SKM-1 (cell line): ENCODE data around the gene RTN4.
A peak's percentile ranks its signal among the peaks of the same experiment; 100 is the strongest.
"Not testable (repeated sequence)": the region's sequence is repeated elsewhere in the genome, so short reads cannot be mapped to it uniquely, and the experiment has no call there.

ENCODE experiments used
- DNase-seq: peaks from one replicate; lab custom pipeline; 2025; ENCODE audit not compliant: unreplicated experiment; lab: John Stamatoyannopoulos, UW

The RTN4 gene

DNA sequence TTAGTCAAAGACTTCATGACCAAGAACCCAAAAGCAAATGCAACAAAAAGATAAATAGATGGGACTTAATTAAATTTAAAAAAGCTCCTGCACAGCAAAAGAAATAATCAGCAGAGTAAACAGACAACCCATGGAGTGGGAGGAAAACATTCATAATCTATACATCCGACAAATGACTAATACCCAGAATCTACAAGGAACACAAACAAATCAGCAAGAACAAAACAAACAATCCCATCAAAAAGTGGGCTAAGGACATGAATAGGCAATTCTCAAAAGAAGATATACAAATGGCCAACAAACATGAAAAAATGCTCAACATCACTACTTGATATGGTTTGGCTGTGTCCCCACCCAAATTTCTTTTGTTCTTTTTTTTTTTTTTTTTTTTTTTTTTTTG, 25.8 kb upstream of the RTN4 start:
- not testable (repeated sequence) for DNase-seq

DNA sequence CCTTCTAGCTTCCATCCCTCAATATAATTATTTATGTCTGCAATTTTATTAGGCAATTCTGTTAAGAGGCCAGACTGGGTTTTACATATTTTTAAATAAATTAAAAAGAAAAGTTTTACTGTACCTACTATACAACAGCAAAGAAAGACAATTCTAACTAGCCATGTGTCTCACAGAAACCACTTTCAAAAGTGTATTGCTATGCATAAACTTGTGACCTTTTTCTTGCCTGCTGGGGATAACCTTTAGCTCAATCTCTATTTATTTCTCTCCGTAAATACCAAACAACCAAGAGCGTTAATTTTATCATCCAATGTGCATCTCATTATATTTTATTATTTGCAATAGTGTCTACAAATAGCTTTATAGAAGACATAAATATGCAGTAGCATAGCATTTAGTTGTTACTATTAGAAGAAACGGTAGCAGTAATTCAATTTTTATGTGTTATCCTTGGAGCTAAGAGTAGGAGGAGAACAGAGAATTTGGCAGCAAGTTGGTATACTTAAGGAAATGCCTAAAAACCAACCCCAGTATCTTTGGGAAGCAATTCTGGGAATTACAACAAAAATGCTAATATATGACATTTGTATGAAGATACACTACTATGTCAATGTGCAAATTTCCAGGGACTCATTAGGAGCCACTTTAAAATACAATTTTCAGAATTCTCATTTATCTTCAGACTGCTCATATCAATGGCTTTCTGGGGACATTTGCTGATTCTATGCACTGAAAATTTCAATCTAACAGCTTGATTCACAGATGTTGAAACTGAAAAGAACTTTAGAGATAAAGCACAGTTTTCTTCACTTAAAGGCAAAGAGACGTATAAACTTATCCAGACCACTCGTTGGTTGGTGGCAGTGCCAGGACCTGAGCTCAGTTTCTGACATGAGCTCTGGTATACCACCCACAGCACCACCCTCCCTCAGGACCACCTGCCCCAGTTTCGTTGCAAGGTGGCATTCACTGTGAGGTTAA, 23.0 kb upstream of the RTN4 start:
- no peak for DNase-seq

DNA sequence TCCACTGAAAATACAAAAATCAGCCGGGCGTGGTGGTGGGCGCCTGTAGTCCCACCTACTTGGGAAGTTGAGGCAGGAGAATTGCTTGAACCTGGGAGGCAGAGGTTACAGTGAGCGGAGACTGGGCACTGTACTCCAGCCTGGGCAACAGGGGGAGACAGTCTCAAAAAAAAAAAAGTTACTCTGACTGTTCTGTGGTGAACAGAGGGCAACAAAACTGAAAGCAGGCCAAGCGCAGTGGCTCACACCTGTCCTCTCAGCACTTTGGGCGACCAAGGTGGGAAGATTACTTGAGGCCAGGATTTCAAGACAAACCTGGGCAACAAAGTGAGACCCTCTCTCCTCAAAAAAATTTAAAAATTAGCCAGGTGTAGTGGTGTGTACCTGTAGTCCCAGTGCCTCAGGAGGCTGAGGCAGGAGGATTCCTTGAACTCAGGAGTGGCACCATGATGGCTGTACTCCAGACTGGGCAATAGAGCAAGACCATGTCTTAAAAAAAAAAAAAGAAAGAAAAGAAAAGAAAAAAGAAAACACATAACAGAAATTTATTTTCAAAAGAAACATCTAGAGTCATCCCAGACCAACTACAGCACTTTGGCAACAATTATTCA, 13.6 kb upstream of the RTN4 start:
- no peak for DNase-seq

DNA sequence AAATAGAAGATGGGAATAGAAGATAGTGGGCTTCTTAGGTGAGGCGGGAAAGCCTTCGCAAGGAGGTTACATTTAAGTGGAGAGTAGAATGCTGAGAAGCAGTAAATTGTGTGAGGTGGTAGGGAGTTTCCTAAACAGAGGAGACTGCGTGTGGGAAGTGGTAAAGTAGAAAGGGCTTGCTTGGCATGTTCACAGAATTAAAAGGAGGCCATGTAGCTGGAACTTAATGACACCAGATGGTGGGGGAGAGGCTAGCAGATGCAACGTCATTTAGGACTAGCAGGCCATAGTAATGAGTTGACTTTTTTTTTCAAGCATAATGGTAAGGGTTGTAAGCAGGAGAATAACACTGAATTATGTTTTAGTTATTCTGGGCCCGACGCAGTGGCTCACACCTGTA, 13.0 kb upstream of the RTN4 start:
- DNase-seq = no peak

DNA sequence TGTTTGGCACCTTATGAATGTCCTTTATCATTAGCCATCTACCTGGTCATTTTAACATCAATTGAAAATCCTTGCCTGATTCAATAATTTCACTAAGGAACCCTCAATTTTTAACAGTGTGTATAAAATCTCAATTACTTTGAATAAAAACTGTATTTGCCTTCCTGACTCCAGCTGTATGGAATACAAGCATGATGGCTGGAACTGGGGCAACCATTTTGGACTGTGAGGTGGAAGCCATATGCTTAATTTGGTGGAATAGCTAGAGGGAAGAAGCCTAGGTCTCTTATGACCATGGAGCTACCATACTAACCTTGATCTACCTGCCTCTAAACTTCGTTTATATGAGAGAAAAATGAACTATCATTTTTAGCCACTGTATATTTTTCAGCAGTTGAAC, 12.5 kb upstream of the RTN4 start:
- no peak for DNase-seq

DNA sequence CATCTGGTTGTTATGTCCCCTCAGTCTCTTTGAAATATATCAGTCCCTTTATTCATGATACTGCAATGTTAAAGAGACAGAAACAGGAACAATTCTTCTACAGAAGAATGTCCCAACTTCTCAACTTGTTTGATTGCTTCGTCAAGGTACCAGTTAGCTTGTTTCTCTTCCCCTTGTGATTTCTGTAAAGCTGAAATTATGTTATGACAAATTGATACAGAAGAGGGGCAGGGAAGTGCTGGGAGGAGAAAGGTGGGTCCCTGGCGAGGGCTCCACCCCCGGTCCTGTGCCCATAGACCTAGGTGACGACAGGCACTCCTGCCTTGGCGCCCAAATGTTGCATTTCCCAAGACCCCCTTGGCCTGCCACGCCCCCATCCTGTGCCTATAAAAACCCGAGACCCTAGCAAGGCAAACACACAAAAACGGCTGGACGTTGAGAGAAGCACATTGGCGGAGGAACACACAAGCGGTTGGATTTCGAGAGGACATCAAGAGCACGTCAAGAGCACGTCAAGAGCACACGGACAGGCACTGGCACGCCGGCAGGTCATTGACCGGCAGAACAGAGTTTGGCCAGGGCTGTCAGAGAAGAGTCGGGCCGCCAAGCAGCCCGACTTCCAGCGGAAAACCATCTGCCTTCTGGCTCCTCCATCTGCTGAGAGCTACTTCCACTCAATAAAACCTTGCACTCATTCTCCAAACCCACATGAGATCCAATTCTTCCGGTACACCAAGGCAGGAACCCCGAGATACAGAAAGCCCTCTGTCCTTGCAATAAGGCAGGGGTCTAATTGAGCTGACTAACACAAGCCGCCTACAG, 11.5 kb upstream of the RTN4 start:
- no peak for DNase-seq

DNA sequence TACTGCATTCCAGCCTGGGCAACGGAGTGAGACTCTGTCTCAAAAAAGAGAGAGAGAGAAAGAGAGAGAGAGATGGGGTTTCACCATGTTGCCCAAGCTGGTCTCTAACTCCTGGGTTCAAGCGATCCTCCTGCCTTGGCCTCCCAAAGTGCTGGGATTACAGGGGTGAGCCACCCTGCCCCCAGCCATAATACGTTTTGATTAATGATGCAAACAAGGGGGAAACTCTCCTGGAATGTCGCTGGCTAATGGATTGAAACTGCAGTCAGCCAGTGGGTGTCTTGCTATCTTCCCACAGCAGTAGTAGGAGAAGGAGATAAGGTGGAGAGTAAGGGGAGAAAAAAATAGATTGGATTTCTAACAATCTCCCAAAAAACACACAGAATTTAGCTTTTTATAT, 9.5 kb upstream of the RTN4 start:
- DNase-seq = no peak

DNA sequence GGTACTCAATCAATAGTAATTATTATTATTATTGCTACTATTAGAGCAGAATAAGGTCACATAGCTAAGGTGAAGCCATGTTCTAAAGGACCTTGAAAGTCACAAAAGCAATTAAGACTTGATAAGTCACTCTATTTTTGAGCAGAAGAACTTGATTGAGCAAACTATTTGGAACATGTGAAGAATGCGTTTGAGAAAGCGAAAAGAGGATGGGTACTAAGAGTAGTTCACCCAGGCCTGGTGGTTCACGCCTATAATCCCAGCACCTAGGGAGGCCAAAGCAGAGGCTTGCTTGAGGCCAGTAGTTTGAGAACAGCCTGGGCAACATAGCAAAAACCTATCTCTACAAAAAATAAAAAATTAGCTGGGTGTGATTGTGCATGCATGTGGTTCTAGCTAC, 7.2 kb upstream of the RTN4 start:
- no peak for DNase-seq

DNA sequence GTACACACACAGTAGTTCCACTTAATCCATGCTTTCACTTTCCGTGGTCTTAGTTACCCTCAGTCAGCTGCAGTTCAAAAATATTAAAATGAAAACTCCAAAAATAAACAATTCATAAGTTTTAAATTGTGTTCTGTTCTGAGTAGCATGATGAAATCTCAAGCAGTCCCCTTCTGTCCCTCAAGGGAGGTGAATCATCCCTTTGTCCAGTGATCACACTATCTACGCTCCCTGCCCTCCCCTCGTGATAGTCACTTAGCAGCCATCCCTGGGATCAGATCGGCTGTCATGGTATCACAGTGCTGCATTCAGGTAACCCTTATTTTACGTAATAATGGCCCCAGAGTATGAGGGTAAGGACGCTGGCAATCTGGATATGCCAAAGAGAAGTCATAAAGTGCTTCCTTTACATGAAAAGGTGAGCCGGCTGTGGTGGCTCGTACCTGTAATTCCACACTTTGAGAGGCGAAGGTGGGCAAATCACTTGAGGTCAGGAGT, 5.8 kb upstream of the RTN4 start:
- DNase-seq = no peak

DNA sequence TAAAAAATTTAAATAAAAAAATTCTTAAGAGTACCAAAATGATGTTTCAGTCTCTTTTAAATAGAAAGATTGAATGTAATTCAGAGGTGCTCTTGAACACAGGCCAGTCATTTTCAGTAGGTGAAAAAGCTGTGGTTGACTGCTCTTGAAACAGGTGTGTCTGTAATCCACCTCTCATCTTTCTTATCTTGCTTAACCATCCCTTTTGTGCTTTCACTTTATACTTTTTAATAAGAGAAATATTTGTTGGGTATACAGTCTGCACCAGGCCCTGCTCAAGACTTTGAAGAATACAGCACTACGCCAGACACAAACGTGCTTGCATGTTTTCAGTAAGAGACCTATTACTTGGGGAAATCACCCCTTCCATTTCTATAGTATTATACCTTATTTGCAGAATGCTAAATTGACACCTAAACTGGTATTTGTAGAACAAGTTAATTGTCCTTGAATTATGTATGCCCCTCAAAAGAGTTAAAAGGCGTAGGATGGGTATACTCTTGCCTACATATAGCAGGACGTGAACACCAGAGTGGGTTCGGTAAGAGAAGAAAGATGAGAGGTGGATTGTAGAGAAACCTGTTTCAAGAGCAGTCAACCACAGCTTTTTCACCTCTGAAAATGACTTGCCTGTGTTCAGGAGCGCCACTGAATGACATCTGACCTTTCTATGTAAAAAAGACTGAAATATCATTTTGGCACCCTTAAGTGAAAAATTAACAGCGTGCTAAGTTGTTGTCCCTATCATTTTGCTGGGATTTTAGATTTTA, 4.0 kb upstream of the RTN4 start:
- DNase-seq = no peak

DNA sequence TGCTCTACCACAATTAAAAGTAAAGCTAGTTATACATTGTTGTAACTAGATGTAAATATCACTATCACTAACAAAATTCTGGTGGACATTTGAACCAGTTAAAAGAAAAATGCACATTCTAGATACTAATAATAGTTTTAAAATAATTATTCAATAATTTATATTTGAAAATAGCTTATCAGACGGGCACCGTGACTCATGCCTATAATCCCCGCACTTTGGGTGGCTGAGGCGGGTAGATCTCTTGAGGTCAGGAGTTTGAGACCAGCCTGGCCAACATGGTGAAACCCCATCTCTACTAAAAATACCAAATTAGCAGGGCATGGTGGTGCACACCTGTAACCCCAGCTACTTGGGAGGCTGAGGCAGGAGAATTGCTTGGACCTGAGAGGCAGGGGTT, 3.0 kb upstream of the RTN4 start:
- not testable (repeated sequence) for DNase-seq

DNA sequence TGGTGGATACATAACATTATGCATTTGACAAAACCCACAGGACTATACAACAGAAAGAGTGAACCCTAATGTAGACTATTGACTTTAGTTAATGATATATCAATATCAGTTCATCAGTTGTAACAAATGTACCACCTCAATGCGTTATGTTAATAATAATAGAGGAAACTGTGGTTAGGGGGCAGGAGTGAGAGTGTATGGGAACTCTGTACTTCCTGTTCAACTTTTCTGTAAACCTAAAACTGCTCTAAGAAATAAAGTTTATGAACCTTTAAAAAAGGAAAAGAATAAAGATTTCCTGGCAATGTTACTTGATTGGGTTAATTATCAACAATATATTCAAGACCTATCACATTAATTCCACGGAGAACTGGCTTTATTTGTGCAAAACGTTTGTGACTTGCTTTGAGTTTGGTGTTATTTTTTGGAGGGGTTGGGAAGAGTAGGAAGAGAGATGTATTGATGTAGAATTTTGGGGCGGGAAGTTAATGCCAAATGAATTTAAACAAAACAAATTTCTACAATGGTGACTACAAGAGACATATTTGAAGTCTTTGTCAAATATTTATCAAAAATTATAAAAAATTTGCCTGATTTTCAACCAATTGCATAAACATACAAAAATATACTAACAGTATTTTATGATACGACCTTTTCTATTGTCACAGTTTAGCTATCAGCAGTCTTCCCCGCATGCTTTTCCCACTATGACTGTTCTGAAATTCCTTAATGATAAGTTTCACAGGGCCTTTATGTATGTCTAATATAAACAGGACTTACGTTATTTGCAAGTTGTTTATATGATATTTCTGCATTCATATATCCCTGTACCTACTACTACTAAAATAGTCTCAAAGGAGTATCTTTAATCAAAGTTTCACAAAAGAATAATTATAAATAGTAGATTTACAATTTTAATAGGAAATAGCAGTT, 2.1 kb upstream of the RTN4 start:
- no peak for DNase-seq

DNA sequence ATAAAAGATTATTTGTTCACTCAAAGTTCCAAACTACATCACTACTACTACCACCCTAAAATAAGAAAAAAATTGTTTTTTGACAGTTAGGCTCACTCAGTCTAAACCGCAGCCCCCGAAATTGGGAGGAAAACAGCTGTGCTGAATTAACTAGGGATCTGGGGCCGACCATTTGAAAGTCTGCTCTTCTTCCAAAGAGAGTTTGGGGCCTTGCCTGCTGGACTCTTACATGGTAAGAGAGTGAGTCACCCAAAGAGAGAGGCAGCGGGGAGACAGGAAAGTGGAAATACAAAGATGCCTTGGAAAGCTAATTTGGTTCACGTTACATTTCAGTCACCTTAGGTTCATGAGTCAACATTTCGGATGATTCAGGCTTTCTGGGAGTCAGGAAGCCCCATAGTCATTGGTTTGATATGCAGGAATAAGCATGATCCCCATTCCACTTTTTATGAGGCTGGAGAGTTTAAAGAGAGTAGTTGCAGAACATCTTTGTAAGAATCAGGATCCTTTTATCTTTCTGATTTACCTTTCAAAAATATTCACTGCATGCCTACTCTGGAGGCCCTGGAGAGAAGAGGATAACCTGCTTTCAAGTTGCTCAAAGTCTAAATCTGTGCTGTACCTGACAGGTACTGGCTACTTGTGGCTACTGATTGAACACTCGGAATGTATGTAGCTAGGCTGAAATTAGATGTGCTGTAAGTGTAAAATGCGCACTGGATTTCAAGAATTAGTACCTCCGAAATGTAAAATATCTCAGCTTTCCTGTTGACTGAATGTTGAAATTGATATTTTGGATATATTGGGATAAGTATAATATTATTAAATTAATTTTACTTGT, 995 bp upstream of the RTN4 start:
- DNase-seq = peak; percentile 19

DNA sequence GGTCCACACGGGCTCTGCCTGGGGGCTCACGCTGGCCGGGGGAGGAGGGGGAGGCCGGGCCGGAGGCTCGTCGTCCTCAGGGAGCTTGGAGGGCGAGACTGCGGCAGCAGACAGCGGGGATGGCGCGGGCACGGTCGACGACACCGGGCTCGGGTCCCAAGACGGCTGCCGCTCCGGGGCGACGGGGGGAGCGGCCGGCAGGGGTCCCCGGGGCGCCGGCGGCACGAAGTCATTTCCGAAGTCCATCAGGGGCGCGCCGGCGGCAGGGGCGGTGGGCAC, 491 bp downstream of the RTN4 start:
- DNase-seq = no peak

DNA sequence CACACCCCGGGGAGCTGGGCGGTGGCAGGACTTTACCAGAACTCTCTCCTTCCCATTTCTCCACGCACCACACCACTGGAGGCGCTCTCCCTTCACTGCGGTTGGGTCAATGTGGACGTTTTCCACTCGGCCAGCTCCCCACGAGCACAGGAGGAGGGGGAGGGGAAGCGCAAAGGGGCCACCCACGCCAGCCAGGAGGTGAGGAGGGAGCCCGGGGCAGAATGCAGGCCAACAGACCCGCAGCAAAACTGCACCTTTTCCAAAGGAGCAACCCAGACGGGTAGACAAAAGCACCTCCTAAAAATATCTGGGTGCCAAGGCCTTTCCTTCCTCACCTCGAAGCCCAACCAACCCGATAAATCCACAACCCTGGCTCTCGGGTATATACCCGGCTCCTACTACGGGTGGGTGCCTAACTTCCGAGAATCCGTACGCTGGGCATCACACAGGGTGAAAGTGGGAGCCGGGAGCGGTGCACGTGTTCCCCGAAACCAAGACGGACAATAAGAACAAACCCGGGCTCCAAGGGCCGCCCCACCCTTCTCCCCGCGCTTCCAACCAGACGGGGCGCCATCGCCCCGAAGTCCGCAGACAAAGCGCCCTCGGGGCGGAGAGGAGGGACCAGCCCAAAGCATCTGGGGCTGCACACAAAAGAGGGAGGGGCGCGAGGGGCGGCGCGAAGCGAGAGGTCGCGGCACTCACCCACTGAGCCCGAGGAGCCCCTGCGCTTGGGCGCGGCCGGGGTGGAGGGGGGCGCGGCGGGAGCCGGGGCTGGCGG, 1.0 kb downstream of the RTN4 start:
- peak; percentile 66 for DNase-seq

DNA sequence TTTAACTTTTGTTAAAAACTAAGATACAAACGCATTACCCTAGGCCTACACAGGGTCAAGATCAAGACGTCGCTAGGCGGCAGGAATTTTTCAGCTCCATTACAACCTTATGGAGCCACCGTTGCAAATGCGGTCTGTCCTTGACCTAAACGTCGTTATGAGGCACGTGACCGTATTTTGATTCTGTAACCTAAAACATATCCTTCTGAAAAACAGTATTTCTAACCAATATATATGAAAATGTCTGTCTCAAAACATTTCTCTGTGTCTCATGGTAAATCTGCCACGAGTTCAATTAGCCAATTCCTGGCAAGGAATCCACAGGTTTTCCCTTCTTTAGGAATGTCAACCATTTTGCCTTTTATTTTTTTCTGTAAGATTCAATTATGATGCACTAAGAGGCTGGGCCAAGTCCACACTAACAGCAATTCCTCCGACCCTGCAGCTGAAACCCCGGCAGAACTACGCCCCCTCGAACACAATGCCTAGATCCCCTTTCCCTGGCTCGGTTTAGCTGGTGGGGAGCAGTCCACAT, 1.7 kb downstream of the RTN4 start:
- no peak for DNase-seq

DNA sequence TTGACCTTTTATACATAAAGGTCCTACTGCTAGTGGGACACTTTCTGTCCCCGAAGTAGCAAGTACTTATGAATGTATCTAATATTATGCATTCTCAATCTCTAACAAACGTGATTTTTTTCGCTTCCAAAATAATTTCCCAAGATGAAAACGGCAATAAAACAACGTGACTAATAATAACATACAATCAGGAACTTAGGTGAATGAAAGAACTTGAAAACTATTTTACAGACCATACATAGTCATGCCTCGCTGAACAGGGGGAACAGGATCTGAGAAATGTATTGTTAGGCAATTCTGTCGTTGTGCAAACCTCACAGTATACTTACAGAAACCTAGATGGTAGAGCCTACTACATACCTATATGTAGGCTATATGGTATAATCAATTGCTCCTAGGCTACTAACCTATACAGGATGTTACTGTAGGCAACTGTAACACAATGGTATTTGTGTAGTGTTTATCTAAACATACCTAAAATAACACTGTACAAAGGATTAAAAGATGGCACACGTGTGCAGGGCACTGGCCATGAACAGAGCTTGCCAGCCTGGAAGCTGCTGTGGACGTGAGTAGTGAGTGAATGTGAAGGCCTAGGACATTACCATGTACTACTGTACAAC, 2.5 kb downstream of the RTN4 start:
- peak; percentile 61 for DNase-seq

DNA sequence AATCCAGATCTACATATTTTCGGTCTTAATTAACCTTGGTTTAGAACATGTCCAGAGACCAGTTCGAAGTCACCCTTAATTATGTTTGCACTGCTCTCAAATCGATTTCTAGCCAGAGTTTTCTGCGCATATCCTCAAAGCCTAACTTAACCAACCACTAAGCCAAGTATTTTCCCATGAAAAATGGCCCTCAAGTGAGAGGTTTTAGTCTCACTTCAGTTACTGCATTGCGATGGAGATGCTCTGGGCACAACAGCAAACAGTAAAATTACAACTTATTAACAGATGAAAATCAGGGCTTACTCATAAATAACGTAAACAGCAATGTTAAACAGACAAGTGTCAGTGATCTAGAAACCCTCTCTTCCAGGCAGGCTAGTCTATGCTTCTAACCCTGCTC, 4.5 kb downstream of the RTN4 start:
- DNase-seq = no peak
